ENCODE measurements around the gene PDIK1L. TPM values are rescaled to one million over a fixed set of nuclear protein-coding genes. Genes with fewer than 3 reads are reported as not detected.

Gene PDIK1L
- total and polyA plus RNA-seq, 2 of the 8 experiments (the other 6 are each of a cell fraction or from before 2014, with no cell fraction given) = 0.95 to 4.5 TPM

DNA sequence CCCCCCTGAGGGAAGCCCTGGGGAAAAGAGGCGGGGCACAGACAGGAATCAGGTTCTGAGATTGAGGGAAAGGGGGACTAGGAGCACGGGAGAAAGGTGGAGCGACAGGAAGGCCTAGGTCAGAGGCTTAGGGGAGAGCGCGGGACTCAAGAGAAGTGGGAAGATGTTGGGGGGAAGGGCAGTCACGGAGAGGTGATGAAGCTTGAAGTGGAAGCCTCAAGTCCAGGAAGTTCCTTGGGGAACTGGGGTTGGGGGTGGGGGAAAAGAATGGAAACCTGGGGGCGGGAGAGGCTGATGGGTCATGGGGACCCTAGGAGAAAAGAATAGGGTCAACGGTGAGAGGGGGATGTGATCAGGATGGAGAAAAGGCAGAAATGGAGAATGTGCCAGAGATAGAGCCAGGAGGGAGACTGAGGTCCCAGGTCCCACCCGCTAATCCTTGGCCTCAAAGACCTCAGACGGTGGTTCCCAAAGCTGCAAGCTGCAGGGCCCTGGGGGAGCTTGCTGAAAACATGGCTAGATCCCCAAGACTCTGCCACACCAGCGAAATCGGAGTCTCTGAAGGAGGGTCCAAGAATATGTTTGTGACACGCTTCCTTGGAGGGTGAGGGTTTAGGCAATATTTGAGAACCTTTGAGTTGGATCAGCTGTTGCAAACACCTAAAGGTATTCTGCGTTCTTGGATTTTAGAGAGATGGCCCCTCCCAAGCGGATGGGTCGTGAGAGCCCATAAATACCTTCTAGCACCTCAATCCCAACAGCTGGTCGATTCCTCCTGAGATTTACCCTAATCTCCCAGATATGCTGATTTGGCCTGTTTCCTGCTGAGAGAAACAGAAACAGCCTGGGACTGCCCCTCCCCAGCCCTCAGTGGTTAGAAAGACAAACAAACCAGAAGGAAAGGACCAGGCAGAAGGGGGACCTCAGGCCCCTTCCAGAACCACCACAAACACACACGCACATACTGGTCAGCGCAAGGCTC is 53.5 kb downstream of the PDIK1L start (continued):
- TF ChIP-seq ATF3 (IDR thresholded peaks at IDR 0.05; ENCODE audit: insufficient read depth, low read depth, low read length) (no peak), CREB1 (IDR thresholded peaks at IDR 0.05) (no peak)
